Mucosa of descending colon (tissue), 3 donors: Measurements from ENCODE around the gene MMP25. TPM values are rescaled to one million over a fixed set of nuclear protein-coding genes. Genes with fewer than 3 reads are reported as not detected.
A peak's percentile ranks its signal among the peaks of the same experiment; 100 is the strongest.

ENCODE experiments used
- ATAC-seq: fragments of 200-7000 bp; cut with Tn5 transposase; one replicate; pipeline ENCODE4 v1.9.1; 2020; ENCODE audit warnings: mild to moderate bottlenecking, moderate library complexity
- DNase-seq, 3 donors: peaks; one replicate each; pipeline ENCODE4 v3.0.0-alpha.2; 2020
- H3K36me3 ChIP-seq: fragments of 200-600 bp; one replicate; pipeline ENCODE4 v1.8.0; 2021; ENCODE audit warnings: low read depth, mild to moderate bottlenecking
- H3K4me1 ChIP-seq: fragments of 200-600 bp; one replicate; pipeline ENCODE4 v1.8.0; 2021; ENCODE audit warnings: low read depth, mild to moderate bottlenecking
- H3K4me3 ChIP-seq: fragments of 200-600 bp; one replicate; pipeline ENCODE4 v1.8.0; 2021; ENCODE audit warnings: mild to moderate bottlenecking
- H3K9me3 ChIP-seq: fragments of 200-600 bp; one replicate; pipeline ENCODE4 v1.8.0; 2021; ENCODE audit warnings: mild to moderate bottlenecking
- intact Hi-C, 2 donors: fragments of 100-400 bp; cut with DNase I in 1 of 2; cut with micrococcal nuclease in 1 of 2; formaldehyde crosslinking; loops; one replicate each; pipeline versions ENCODE4 v1.11.0 to v1.11.1; 2022; cut with DNase I, micrococcal nuclease
- total RNA-seq, 3 donors: library from RNA; stranded (reverse); fragmentation: NEBNext Ultra II Directional in 2 of 3; extraction: Animal tissue kit (Norgen Biotek cat#: 25700) in 2 of 3; gene quantifications; one replicate each; pipeline versions ENCODE4 v1.2.1 to v1.2.4, GENCODE V29; 2021 to 2023
- TF ChIP-seq, protein P1 (sequence below): fragments of 200-600 bp; IDR thresholded peaks from one replicate; pipeline ENCODE4 v1.8.0; 2022; ENCODE audit warnings: antibody characterized with exemption, mild to moderate bottlenecking
- donor health status: DM: no; HTN: no; CAD: no; lungs with moderate emphysema.
- donor health status: DM: no; HTN: no; CAD: no.
- donor health status: DM: no; HTN: yes; CAD: no.

Gene MMP25
- total RNA-seq, 3 donors from 2014 or later, result 0.69 to 4.0 (median 2.1) TPM

DNA sequence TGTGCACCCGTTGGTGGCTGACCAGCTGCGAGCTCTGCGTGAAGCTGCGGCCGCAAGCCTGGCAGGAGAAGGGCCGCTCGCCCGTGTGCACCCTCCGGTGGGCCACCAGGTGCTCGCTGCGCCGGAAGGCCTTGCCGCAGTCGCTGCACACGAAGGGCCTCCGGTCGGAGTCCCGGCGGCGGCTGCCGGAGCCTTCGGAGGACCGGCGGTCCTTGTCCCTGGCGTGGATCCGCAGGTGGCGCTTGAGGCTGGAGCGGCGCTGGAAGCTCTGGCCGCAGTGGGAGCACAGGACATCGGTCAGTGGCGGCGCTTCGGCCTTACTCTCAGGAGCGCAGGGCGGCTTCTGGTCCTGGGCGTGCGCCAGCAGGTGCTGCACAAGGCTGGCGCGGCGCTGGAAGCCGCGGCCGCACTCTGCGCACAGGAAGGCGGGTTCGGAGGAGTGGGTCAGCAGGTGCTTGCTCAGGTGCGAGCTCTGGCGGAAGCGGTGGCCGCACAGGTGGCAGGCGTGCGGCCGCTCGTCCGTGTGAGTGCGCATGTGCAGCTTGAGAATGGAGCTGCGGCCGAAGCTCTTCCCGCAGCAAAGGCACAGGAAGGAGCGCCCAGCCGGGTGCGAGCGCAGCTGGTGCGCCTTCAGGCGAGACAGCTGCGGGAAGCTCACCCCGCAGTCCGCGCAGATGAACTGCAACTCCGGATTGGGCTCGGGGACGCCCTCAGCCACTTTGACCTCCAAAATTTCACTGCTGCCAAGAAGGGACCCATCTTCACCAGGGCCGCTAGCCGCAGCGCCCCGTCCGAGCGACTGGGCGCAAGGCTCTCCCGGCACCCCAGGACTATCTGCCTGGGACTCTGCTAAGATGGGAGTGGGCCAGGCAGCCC lies 43.6 kb downstream of the MMP25 start:
- Histone ChIP-seq H3K36me3 (no peaks in the 10 kb centered on the region), H3K9me3 (no peaks in the 10 kb centered on the region), H3K4me1 (no peaks in the 10 kb centered on the region), H3K4me3 (no peak overlapping the region)
- DNase-seq, result peak in 2 of 3 donors; percentile 22 to 53
- ATAC-seq, result no peak
- TF ChIP-seq, protein P1, sequence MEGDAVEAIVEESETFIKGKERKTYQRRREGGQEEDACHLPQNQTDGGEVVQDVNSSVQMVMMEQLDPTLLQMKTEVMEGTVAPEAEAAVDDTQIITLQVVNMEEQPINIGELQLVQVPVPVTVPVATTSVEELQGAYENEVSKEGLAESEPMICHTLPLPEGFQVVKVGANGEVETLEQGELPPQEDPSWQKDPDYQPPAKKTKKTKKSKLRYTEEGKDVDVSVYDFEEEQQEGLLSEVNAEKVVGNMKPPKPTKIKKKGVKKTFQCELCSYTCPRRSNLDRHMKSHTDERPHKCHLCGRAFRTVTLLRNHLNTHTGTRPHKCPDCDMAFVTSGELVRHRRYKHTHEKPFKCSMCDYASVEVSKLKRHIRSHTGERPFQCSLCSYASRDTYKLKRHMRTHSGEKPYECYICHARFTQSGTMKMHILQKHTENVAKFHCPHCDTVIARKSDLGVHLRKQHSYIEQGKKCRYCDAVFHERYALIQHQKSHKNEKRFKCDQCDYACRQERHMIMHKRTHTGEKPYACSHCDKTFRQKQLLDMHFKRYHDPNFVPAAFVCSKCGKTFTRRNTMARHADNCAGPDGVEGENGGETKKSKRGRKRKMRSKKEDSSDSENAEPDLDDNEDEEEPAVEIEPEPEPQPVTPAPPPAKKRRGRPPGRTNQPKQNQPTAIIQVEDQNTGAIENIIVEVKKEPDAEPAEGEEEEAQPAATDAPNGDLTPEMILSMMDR, result no peak
- intact Hi-C loops, result no loop called here

GRCh38 chr16:3091551-3091950 lies 45.2 kb downstream of the MMP25 start:
- TF ChIP-seq, protein P1, result no peak
- Histone ChIP-seq H3K4me1 (no peaks in the 10 kb centered on the region), H3K4me3 (no peak overlapping the region), H3K36me3 (no peaks in the 10 kb centered on the region), H3K9me3 (no peaks in the 10 kb centered on the region)
- ATAC-seq, result no peak
- intact Hi-C loops, result no loop called here
- DNase-seq, result peak in 1 of 3 donors; percentile 36

- peak in 1 of 3 donors; percentile 42 for DNase-seq
- TF ChIP-seq, protein P1, result no peak
- Histone ChIP-seq H3K4me3 (no peak overlapping the region), H3K4me1 (no peaks in the 10 kb centered on the region), H3K9me3 (no peaks in the 10 kb centered on the region), H3K36me3 (no peaks in the 10 kb centered on the region)
- intact Hi-C loops, result no loop called here
- no peak for ATAC-seq
Measured at GRCh38 chr16:3092501-3092941, 46.2 kb downstream of the MMP25 start.

GRCh38 chr16:3094289-3095027 lies 48.1 kb downstream of the MMP25 start:
- H3K4me1 ChIP-seq, result peaks cover under 1% of the 10 kb centered on the region
- intact Hi-C loops, result no loop called here
- TF ChIP-seq, protein P1, result peak; percentile 44
- no peaks in the 10 kb centered on the region for H3K36me3 ChIP-seq
- H3K4me3 ChIP-seq, result no peak overlapping the region
- ATAC-seq (peak; percentile 72), DNase-seq (peak in 2 of 3 donors; percentile 37 to 80)
- H3K9me3 ChIP-seq, result no peaks in the 10 kb centered on the region

DNA sequence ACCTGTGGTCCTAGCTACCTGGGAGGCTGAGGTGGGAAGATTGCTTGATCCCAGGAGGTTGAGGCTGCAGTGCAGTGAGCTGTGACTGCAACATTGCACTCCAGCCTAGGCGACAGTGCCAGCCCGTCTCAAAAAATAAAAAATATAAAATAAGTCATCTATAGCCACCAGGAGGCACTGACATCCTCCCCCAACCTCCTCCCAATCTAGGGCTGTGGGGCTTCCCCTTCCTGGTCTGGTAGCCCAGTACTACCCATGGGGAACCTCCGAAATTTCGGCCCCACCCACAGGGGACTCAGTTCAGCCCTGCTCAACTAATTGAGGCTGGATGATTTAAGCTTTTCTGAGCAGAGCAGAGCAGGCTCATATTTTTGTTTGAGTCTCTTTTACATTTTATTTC lies 49.5 kb downstream of the MMP25 start:
- ATAC-seq (peak; percentile 25), DNase-seq (peak; percentile 40 to 63 (median 51))
- Histone ChIP-seq H3K4me3 (no peak overlapping the region), H3K4me1 (peaks cover 12% of the 10 kb centered on the region), H3K36me3 (no peaks in the 10 kb centered on the region), H3K9me3 (no peaks in the 10 kb centered on the region)
- TF ChIP-seq, protein P1, result no peak
- intact Hi-C loops, result no loop called here
